HG03159 (cell line): ENCODE results near the gene CCDC88C.
A peak's percentile ranks its signal among the peaks of the same experiment; 100 is the strongest.

Experiments
- ATAC-seq: cut with Tn5 transposase; IDR thresholded peaks from one replicate; pipeline ENCODE4 v1.9.1; 2021; ENCODE audit warnings: mild to moderate bottlenecking, moderate library complexity; ENCODE audit not compliant: unreplicated experiment

CCDC88C gene

GRCh38 chr14:91331721-91332120, 85.9 kb downstream of the CCDC88C start:
- ATAC-seq, result no peak

GRCh38 chr14:91330856-91331255, 86.8 kb downstream of the CCDC88C start:
- ATAC-seq, result no peak

DNA sequence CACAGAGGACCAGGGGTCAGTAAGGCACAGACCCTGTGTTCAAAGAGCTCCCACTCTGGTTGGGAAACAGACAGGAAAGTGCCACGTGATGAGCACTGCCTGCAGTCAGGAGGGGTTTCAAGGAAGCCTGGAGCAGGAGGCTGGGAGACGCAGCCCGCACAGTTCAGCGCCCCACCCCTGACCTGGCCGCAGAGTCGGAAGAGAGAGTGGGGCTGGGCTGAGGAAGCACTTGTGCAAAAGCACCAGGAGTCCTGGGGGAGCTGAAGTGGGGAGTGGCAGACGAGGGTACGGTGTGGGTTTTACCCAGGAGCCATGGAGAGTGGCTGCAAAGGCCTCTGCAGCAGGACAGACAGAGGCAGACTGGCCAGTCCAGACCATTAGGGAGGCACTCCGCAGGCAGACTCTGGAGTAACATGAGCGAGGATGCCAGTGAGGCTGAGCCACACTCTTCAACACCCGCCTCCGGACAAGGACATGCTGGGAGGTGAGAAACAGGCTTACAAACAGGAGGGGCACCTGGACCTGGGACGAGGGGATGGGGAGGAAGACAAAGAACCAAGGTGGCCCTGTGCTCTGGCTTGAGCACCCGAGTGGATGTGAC, 87.4 kb downstream of the CCDC88C start:
- no peak for ATAC-seq

- no peak for ATAC-seq
These were observed 88.1 kb downstream of the CCDC88C start for GRCh38 chr14:91329486-91330014.

GRCh38 chr14:91328313-91329050, 89.1 kb downstream of the CCDC88C start:
- ATAC-seq, result no peak

DNA sequence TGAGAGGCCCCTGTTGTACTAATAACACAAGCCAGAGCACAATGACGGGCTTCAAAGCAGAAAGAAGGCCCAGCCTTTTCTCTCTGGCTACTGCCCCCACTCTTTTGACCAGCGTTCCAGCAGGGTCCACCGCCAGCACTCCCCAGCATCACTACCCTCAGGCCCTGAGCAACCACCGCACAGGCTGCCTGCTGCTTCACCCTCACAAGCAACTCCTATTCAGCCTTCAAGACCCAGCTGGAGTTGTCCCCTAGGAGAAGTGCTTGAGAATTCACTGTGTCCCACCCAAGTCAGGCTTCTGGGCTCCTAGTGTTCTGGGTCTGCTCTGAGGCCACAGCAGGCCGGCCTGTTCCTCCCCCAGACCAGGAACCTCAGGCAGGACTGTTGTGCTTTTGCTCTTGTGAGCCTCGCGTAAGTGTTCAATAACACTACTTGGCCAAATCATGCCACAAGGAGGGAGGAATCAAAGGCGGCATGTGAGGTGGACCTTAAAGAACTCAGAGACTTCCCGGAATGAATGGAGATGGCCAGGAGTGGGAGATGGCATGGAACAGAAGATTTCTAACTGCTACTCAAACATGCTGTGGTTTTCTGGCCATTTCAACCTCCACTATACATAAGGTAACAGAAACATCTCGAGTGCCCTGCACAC, 89.8 kb downstream of the CCDC88C start:
- no peak for ATAC-seq

DNA sequence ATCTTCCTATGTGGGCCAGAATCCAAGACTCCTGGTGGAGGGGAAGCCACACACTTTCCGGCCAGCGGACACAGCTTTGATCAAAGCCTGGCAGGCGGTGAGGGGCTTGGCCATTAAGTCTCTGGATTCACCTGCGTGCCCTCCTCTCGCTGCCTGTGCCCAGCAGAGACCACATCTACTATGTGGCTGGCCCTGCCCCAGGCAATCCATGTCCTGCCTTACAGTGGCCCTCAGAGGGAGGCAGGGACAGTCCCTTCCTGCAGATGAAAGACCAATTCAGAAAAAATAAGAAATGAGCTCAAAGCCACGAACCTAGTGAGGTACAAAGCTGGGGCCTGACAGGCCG, 90.4 kb downstream of the CCDC88C start:
- no peak for ATAC-seq

- ATAC-seq, result no peak
These were observed 90.9 kb downstream of the CCDC88C start for GRCh38 chr14:91326514-91327249.

DNA sequence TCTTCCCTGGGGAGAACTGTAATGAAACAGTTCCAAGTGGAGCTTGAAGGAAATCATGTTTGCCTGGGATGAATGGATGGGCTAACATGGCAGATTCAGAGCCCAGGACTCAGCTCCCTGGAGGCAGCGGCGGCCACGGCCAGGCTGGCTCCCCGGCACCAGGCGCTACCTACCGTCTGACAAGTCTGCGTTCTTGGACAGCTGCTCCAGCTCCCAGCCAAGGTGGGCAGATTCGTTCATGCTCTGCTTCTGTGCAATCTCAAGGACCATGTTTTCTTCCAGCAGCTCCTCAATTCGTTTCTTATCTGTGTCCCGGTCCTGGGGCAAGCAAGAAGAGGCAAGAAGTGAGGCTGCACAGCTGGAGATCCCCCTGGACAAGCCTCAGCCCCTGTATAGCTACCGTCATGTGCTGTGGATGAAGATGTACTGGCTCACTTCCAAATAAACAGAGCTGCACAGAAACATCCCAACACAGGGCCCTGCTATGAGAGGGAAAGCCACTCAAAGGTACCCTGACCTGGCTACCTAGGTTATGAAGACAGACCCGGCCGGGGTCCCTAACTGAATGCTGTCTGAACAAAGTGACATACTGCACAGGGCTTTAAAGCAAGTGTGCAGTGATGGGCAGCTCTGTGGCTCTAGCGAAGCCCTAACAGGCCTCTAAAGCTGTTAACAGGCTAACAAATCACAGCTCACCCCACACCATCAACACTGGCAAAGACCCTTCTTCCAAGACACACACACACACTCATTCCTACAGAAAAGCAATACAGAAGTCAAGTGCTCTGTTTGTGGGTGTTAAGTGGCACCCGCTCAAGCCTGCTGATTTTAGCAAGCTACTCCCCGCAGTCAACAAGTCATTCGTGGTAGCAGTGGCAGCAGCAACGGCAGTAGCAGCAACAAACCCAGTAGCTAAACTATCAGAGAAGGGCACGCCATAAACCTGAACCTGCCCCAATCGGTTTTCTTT, 92.7 kb downstream of the CCDC88C start:
- no peak for ATAC-seq

- ATAC-seq, result peak; percentile 65
These were observed 93.7 kb downstream of the CCDC88C start for GRCh38 chr14:91323671-91324605.

- no peak for ATAC-seq
These were observed 94.6 kb downstream of the CCDC88C start for GRCh38 chr14:91323031-91323430.

DNA sequence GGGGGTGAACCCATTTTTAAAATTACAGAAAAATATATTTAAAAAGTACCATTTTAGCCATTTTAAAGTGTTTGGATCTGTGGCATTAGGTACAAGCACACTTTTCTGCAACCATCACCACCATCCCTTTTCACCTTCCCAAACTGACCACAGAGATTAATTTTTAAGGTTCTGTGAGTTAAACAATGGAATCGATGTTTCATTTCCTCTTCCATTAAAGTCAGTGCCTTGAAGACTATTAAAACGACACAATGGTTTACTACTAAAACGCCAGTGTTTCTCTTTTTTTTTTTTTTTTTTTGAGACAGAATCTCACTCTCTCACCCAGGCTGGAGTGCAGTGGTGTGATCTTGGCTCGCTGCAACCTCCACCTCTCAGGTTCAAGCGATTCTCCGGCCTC, 95.0 kb downstream of the CCDC88C start:
- no peak for ATAC-seq

DNA sequence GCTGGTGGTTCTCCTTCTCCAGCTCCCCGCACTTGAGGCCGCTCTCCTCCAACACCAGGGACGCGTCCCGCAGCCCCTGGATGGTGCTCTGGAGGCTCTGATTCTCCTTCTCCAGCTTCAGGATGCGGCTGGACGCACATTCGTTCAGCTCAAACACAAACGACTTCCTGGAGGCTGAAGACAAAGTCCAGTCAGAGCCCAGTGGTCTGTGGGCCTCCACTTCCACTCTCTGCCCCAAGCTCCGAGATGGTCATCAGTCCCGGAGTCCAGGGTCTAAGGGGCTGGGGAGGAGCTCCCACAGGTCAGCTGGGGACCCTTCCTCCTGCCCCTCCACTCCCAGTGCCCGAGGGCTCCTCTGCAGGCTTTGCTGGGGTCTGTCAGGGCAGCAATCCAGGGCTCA, 96.5 kb downstream of the CCDC88C start:
- no peak for ATAC-seq

DNA sequence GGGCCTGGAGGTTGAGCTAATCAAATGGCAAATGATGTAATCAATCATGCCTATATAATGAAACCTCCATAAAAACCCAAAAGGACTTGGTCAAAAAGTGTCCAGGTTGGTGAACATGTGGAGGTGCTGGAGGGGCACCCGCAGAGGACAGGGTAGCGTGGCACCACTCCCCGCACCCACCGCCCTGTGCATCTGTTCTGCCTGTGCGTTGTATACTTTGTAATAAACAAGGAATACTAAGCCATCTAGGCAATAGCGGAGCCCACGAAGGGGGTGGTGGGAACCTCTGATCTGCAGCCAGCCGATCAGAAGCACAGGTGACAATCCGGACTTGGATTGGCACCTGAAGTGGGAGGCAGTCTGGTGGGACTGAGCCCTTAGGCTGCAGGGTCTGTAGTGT, 97.4 kb downstream of the CCDC88C start:
- ATAC-seq, result no peak

- ATAC-seq, result no peak
These were observed 98.7 kb downstream of the CCDC88C start for GRCh38 chr14:91318911-91319310.

DNA sequence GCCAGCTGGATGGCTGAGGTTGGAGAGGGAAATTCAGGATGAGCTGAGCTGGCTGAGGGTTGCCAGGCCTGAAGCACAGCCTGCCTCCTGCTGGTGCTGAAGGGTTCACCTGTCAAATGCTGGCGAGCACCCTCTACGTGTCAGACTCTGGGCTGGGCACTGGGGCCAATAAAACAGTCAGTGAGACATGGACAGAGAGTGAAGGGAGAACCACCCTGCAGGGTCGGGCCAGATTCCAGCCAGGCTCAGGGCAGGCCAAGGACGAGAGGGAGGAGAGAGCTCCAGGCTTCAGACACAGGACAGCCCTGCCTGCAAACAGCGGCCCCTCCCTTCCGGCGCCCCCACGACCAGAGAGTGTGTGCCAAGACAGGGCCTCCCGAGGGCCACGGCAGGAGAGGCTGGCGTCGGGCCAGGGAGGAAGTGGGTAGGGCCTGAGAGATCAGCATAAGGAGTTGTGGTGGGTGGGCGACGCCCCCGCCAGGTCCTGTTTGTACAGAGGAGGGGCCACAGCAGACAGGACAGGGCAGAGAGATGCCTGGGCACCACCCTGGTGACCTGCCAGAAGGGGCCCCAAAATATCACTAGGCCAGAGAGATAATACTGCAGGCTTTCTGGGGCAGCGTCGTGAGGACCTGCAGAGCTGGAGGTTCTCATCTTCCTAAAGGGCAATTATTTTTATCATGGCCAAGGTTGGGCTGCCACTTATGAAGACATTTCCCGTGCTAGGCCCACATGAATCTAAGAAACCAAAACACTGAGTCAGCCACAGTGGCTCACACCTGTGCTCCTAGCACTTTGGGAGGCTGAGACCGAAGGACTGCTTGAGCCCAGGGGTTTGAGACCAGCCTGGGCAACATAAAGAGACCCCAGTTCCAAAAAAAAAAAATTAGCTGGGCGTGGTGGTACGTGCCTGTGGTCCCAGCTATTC, 100.0 kb downstream of the CCDC88C start:
- no peak for ATAC-seq

- no peak for ATAC-seq
These were observed 100.9 kb downstream of the CCDC88C start for GRCh38 chr14:91316761-91317160.

DNA sequence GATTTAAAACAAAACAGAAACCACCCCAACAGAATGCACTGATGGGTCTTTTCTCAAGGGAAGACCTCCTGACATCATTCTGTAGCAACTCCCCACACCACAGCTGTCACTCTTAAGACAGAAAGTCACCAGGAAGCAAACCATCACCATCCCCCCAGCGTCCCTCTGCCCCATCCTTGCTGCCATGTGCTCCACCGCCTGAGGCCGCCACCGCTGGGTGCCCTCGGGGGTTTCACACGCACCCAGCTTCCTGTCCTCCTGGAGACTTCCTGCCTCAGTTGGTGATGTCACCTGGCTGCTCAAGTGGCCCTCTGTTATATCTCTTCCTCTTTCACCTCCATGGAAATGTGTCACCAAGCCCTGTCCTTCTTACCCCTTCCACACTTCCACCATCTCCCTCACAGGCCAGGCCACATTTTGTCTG, 101.8 kb downstream of the CCDC88C start:
- peak; percentile 89 for ATAC-seq
